BJ (cell line): ENCODE data around the gene ROR2. TPM values are rescaled to one million over a fixed set of nuclear protein-coding genes. Genes with fewer than 3 reads are reported as not detected.

Experiments used
- CTCF ChIA-PET: fragments of 350-600 bp; formaldehyde crosslinking; extraction: SDS; loops from one replicate; lab custom pipeline; 2021; ENCODE audit warnings: antibody characterized with exemption, inconsistent platforms; lab: Yijun Ruan, JAX
- POLR2A ChIA-PET: fragments of 300-600 bp; sonication (Branson Sonifier 250); formaldehyde crosslinking; extraction: SDS; loops from one replicate; lab custom pipeline; 2021; ENCODE audit warnings: antibody characterized with exemption; lab: Charles Lee
- DNase-seq: peaks from one replicate; pipeline ENCODE4 v3.0.0-alpha.2; 2011; ENCODE audit warnings: low read depth
- H3K27me3 ChIP-seq: 2 replicates; pipeline ENCODE4 v1.6.0; 2011; ENCODE audit warnings: low read length; ENCODE audit not compliant: control insufficient read depth, insufficient read depth
- H3K36me3 ChIP-seq: 2 replicates; pipeline ENCODE4 v1.5.1; 2011; ENCODE audit warnings: low read length; ENCODE audit not compliant: control insufficient read depth, insufficient read depth
- H3K4me3 ChIP-seq: 2 replicates; pipeline ENCODE4 v1.5.1; 2011; ENCODE audit warnings: low read depth, mild to moderate bottlenecking, control low read depth, low read length
- polyA plus RNA-seq: library from polyadenylated mRNA; depleted of rRNA; stranded (reverse); fragments of >200 nt; gene quantifications from 2 replicates; pipeline ENCODE4 v1.2.3, GENCODE V29; 2011
- TF ChIP-seq, protein P1 (sequence below): IDR thresholded peaks from 2 replicates; pipeline ENCODE4 v1.5.1; 2011; ENCODE audit warnings: low read depth, mild to moderate bottlenecking, control low read depth, inconsistent platforms, low read length, moderate library complexity; ENCODE audit not compliant: insufficient read depth

ROR2 gene
- polyA plus RNA-seq, 1 experiment: 1.1 TPM

DNA sequence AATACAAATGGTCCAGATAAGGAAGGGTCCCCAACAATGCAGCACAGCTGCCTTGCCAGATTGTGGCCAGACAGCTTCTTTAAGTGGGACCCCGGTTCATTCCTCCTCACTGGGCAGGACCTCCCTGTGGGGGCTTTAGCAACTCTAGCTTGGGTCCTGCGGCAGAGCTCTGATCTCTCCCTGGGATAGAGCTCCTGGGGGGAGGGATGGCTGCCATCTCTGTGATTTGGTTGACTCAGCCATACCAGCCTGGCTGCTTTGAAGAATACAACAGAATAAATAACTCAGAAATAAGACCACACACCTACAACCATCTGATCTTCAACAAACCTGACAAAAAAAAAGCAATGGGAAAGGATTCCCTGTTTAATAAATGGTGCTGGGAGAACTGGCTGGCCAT, 22.7 kb upstream of the ROR2 start:
- Histone ChIP-seq H3K27me3 (peaks cover 5% of the 10 kb centered on the region), H3K4me3 (no peak overlapping the region), H3K36me3 (no peaks in the 10 kb centered on the region)
- no peak for DNase-seq
- TF ChIP-seq, protein P1, sequence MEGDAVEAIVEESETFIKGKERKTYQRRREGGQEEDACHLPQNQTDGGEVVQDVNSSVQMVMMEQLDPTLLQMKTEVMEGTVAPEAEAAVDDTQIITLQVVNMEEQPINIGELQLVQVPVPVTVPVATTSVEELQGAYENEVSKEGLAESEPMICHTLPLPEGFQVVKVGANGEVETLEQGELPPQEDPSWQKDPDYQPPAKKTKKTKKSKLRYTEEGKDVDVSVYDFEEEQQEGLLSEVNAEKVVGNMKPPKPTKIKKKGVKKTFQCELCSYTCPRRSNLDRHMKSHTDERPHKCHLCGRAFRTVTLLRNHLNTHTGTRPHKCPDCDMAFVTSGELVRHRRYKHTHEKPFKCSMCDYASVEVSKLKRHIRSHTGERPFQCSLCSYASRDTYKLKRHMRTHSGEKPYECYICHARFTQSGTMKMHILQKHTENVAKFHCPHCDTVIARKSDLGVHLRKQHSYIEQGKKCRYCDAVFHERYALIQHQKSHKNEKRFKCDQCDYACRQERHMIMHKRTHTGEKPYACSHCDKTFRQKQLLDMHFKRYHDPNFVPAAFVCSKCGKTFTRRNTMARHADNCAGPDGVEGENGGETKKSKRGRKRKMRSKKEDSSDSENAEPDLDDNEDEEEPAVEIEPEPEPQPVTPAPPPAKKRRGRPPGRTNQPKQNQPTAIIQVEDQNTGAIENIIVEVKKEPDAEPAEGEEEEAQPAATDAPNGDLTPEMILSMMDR: no peak
- POLR2A ChIA-PET: no interaction called here
- CTCF ChIA-PET: interaction anchor here (0.8 kb wide), 1 partner anchor 9 kb away, joined by 3 read pairs; no protein-coding TSS in a partner anchor

DNA sequence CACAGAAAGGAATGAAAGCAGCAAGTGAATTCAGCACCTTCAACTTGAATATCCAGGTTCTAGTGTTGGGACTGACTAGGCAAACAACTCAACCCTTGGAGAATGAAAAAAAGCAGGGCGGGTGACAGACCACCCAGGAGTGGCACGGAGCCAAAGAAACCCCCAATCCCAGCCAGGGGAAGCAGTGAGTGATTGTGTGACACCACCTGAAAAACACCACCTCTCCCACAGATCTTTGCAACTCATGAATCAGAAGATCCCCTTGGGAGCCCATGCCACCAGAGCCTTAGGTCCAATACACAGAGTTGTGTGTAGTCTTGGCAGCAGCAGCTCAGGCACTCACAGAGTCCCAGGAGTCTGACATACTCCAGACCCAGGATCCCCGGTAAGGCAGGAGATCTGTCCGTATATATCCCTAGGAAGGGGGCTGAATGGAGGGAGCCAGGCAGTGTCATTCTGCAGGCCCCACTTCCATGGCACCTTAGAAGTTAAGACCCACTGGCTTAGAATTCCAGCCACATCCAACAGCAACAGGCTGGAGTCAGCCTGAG, 22.1 kb upstream of the ROR2 start:
- no peak for DNase-seq
- CTCF ChIA-PET: interaction anchor here (0.8 kb wide), 1 partner anchor 8 kb away, joined by 3 read pairs; no protein-coding TSS in a partner anchor
- TF ChIP-seq, protein P1: no peak
- no peaks in the 10 kb centered on the region for H3K36me3 ChIP-seq
- no peak overlapping the region for H3K4me3 ChIP-seq
- peaks cover 5% of the 10 kb centered on the region for H3K27me3 ChIP-seq
- POLR2A ChIA-PET: no interaction called here

- Histone ChIP-seq H3K36me3 (no peaks in the 10 kb centered on the region), H3K4me3 (no peak overlapping the region), H3K27me3 (peaks cover 3% of the 10 kb centered on the region)
- ChIA-PET CTCF (interaction anchor here (0.9 to 2.7 kb wide), 2 partner anchors 11 to 12 kb away, joined by 5 to 6 read pairs; no protein-coding TSS in a partner anchor), POLR2A (no interaction called here)
- DNase-seq: no peak
- TF ChIP-seq, protein P1: no peak
Measured at GRCh38 chr9:91967259-91967658, 17.2 kb upstream of the ROR2 start.

DNA sequence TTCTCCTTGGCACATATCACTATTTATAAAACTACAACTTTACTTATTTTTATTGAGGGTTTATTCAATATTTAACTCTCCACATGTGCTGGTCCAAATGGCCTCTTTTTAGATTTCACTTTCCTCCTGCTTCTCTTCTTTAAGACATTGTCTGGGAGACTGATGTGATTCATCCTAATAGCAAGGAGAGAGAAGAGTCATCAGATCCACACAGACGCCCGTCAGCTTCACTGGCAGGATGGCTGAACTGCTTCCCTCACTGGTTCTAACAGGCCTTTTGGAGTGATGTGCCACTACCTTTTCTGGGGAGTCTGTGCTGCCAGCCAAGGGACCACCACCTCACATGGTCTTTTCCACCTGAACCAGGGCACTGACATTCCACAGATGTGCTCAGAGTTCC, 16.5 kb upstream of the ROR2 start:
- POLR2A ChIA-PET: no interaction called here
- no peak for DNase-seq
- Histone ChIP-seq H3K27me3 (peaks cover 3% of the 10 kb centered on the region; the same call in 1 of the 2 replicates), H3K4me3 (no peak overlapping the region), H3K36me3 (no peaks in the 10 kb centered on the region)
- TF ChIP-seq, protein P1: no peak
- CTCF ChIA-PET: interaction anchor here (0.7 to 1.2 kb wide), 2 partner anchors 11 to 13 kb away, joined by 4 to 6 read pairs; no protein-coding TSS in a partner anchor

DNA sequence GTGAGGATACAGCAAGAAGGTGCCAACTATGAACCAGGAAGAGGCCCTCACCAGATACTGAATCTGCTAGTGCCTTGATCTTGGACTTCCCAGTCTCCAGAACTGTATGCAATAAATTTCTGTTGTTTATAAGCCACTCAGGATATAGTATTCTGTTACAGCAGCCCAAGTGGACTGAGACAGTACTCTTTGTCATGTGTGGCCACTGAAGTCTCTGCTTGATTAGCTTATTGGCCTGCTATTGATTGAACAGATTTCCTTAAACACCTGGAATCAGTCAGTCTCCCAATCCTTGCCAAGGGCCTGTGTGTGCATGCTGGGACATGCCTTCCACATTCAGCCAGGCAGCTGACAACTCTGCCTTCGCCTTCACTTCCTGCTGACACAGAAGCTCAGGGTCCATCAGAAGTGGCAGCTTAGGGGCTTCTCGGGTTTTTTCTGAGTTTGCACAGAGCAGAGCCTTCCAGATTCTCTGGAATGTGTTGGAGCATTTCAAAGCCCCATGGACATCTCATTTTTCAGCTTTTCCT, 13.7 kb upstream of the ROR2 start:
- DNase-seq: no peak
- POLR2A ChIA-PET: no interaction called here
- Histone ChIP-seq H3K4me3 (no peak overlapping the region), H3K27me3 (no peaks in the 10 kb centered on the region), H3K36me3 (no peaks in the 10 kb centered on the region)
- TF ChIP-seq, protein P1: no peak
- CTCF ChIA-PET: interaction anchor here (0.7 to 2.5 kb wide), 5 partner anchors 9 to 219 kb away, joined by 3 to 17 read pairs (median 4); no protein-coding TSS in a partner anchor
